Endothelial cell of umbilical vein (primary cell): Measurements from ENCODE around the gene RAB11FIP3. TPM values are rescaled to one million over a fixed set of nuclear protein-coding genes. Genes with fewer than 3 reads are reported as not detected.

Experiments used
- BruUV-seq: library from RNA; stranded (reverse); fragments of 400-500 nt; replicated peaks from 2 replicates; lab custom pipeline; 2021; lab: Mats Ljungman, UMichigan
- CTCF ChIA-PET: fragments of 300-600, 350-600 bp; sonication (Branson Sonifier 250); formaldehyde crosslinking; loops from one replicate; lab custom pipeline; 2021; ENCODE audit warnings: antibody characterized with exemption, inconsistent platforms; lab: Charles Lee
- POLR2A ChIA-PET: fragments of 300-600, 350-600 bp; sonication (Branson Sonifier 250); formaldehyde crosslinking; loops from one replicate; lab custom pipeline; 2021; ENCODE audit warnings: antibody characterized with exemption, inconsistent platforms; lab: Charles Lee
- DNase-seq: peaks from one replicate; pipeline ENCODE4 v3.0.0-alpha.2; 2011; ENCODE audit warnings: low read depth, low spot score
- FAIRE-seq: peaks from 2 replicates; lab custom pipeline; 2011; peaks lifted over from hg19 to GRCh38; lab: Jason Lieb, UNC
- H2AFZ ChIP-seq: 2 replicates; pipeline ENCODE4 v1.6.0; 2012; ENCODE audit warnings: low read depth, low read length, control low read depth, inconsistent platforms
- H3K27ac ChIP-seq: 2 replicates; pipeline ENCODE4 v1.5.1; 2011; ENCODE audit warnings: low read depth, mild to moderate bottlenecking, control low read depth, low read length, moderate library complexity; ENCODE audit not compliant: insufficient read depth
- H3K27me3 ChIP-seq, 2 experiments: 2 replicates each; pipeline versions ENCODE4 v1.6.0 to v1.6.1; 2011; ENCODE audit warnings: low read length in 2 of 2, mixed read lengths in 1 of 2; ENCODE audit not compliant: control insufficient read depth in 2 of 2, insufficient read depth in 2 of 2
- H3K36me3 ChIP-seq, 2 experiments: 2 replicates in 1 of 2; 3 replicates in 1 of 2; pipeline ENCODE4 v1.5.1; 2011; ENCODE audit warnings: low read length in 2 of 2, mild to moderate bottlenecking in 1 of 2, moderate library complexity in 1 of 2; ENCODE audit not compliant: control insufficient read depth in 2 of 2, insufficient read depth in 2 of 2; ENCODE audit errors: extremely low read depth in 1 of 2
- H3K4me1 ChIP-seq: 3 replicates; pipeline ENCODE4 v1.5.1; 2011; ENCODE audit warnings: mild to moderate bottlenecking, low read length; ENCODE audit not compliant: control insufficient read depth, insufficient read depth; ENCODE audit errors: extremely low read depth
- H3K4me2 ChIP-seq: 2 replicates; pipeline ENCODE4 v1.6.1; 2011; ENCODE audit warnings: low read length, control low read depth, mixed read lengths; ENCODE audit not compliant: insufficient read depth
- H3K4me3 ChIP-seq, 3 experiments: fragments of 200-600 bp in 1 of 3; sonication (generic), shearing (Covaris generic) in 1 of 3; replicated peaks in 1 of 3; 2 replicates each; pipeline ENCODE4 v1.5.1; 2011 to 2016; ENCODE audit warnings: control low read depth in 3 of 3, low read length in 3 of 3, mild to moderate bottlenecking in 2 of 3, inconsistent platforms in 1 of 3, low read depth in 1 of 3, moderate library complexity in 1 of 3; ENCODE audit not compliant: insufficient read depth in 1 of 3
- H3K79me2 ChIP-seq: 2 replicates; pipeline ENCODE4 v1.6.0; 2012; ENCODE audit warnings: low read length, inconsistent platforms; ENCODE audit not compliant: control insufficient read depth, insufficient read depth
- H3K9ac ChIP-seq: replicated peaks from 2 replicates; pipeline ENCODE3; 2011; ENCODE audit warnings: low read length, control low read depth; ENCODE audit not compliant: insufficient read depth; ENCODE audit errors: extremely low read depth
- H3K9me1 ChIP-seq: replicated peaks from 3 replicates; pipeline ENCODE4 v1.6.0; 2011; ENCODE audit warnings: mild to moderate bottlenecking, low read length; ENCODE audit not compliant: control insufficient read depth, insufficient read depth; ENCODE audit errors: extremely low read depth
- H3K9me3 ChIP-seq: replicated peaks from 2 replicates; pipeline ENCODE4 v1.5.1; 2012; ENCODE audit warnings: low read length, inconsistent platforms; ENCODE audit not compliant: control insufficient read depth, insufficient read depth
- H4K20me1 ChIP-seq: replicated peaks from 2 replicates; pipeline ENCODE3; 2011; ENCODE audit warnings: mild to moderate bottlenecking, low read length; ENCODE audit not compliant: control insufficient read depth, insufficient read depth; ENCODE audit errors: extremely low read depth
- CTCF ChIP-seq, 2 donors: IDR thresholded peaks; 1 replicate in 1 of 2; 2 replicates in 1 of 2; pipeline ENCODE4 v1.5.1; 2011; ENCODE audit warnings: low read length in 2 of 2, mild to moderate bottlenecking in 2 of 2, moderate library complexity in 2 of 2, control low read depth in 1 of 2, inconsistent platforms in 1 of 2, low read depth in 1 of 2; ENCODE audit not compliant: insufficient read depth in 1 of 2; ENCODE audit errors: extremely low read depth in 1 of 2
- EZH2 ChIP-seq: IDR thresholded peaks from 2 replicates; pipeline ENCODE4 v1.6.1; 2012; ENCODE audit warnings: borderline replicate concordance, low read depth, mild to moderate bottlenecking, moderate library complexity, low read length, inconsistent platforms; ENCODE audit not compliant: severe bottlenecking
- FOS ChIP-seq: IDR thresholded peaks from 2 replicates; pipeline ENCODE4 v1.6.1; 2011; ENCODE audit warnings: mild to moderate bottlenecking, low read length, moderate library complexity, borderline replicate concordance; ENCODE audit not compliant: insufficient read depth
- GATA2 ChIP-seq: IDR thresholded peaks from 2 replicates; pipeline ENCODE4 v1.7.0; 2011; ENCODE audit warnings: low read depth, mild to moderate bottlenecking, moderate library complexity, mixed read lengths, low read length; ENCODE audit not compliant: insufficient read length, insufficient read depth
- JUN ChIP-seq: IDR thresholded peaks from 2 replicates; pipeline ENCODE4 v1.6.1; 2011; ENCODE audit warnings: borderline replicate concordance, low read depth; ENCODE audit not compliant: insufficient read length, insufficient read depth
- MAX ChIP-seq: IDR thresholded peaks from 2 replicates; pipeline ENCODE4 v1.6.1; 2011; ENCODE audit not compliant: insufficient read depth, insufficient read length
- MYC ChIP-seq: IDR thresholded peaks from one replicate; pipeline ENCODE4 v1.6.1; 2011; ENCODE audit warnings: mild to moderate bottlenecking, low read depth, low read length
- POLR2A ChIP-seq: IDR thresholded peaks from 2 replicates; pipeline ENCODE4 v1.6.1; 2012; ENCODE audit warnings: low read depth, mild to moderate bottlenecking, control low read depth, low read length
- POLR2AphosphoS5 ChIP-seq: IDR thresholded peaks from 2 replicates; pipeline ENCODE4 v1.6.1; 2012; ENCODE audit warnings: low read depth, mild to moderate bottlenecking, control low read depth, low read length, moderate library complexity; ENCODE audit not compliant: insufficient read depth
- dilution Hi-C: fragments of 300-500 bp; cut with MboI; formaldehyde crosslinking; loops from one replicate; pipeline ENCODE4 v1.15.0; 2019; ENCODE audit warnings: low sequenced_read_pairs; ENCODE audit not compliant: extremely low pct_ligation_motif_present
- intact Hi-C: fragments of 100-400 bp; cut with micrococcal nuclease; formaldehyde crosslinking; loops from one replicate; pipeline ENCODE4 v1.10.0; 2022
- polyA plus RNA-seq, 4 experiments: library from polyadenylated mRNA; depleted of rRNA in 3 of 4; stranded (reverse) in 3 of 4; unstranded in 1 of 4; fragments of >200 nt; gene quantifications; 2 replicates each; pipeline versions ENCODE4 v1.2.1 to v1.2.3, GENCODE V29; 2011 to 2012; ENCODE audit warnings: missing spikeins in 1 of 4
- total RNA-seq: library from RNA; stranded (reverse); gene quantifications from 2 replicates; pipeline ENCODE4 v1.2.3, GENCODE V29; 2021

Gene RAB11FIP3
- total and polyA plus RNA-seq, 2 donors (not counting 3 experiments of a cell fraction or from before 2014, with no cell fraction given) = 20.5 to 75.9 TPM

GRCh38 chr16:540645-541340 lies 115.3 kb downstream of the RAB11FIP3 start:
- Histone ChIP-seq H3K9me1 (no peaks in the 10 kb centered on the region), H3K79me2 (peaks cover 81% of the 10 kb centered on the region), H2AFZ (no peak overlapping the region), H3K9ac (no peak overlapping the region), H3K27ac (no peak overlapping the region), H4K20me1 (no peaks in the 10 kb centered on the region), H3K4me1 (no peaks in the 10 kb centered on the region), H3K27me3 (no peaks in the 10 kb centered on the region), H3K4me2 (no peak overlapping the region), H3K4me3 (no peak overlapping the region), H3K36me3 (no peaks in the 10 kb centered on the region), H3K9me3 (no peaks in the 10 kb centered on the region)
- intact Hi-C loops = no loop called here
- BruUV-seq = no TSS peak
- ChIA-PET CTCF (no interaction called here), POLR2A (no interaction called here)
- no peak for FAIRE-seq
- TF ChIP-seq GATA2 = no peak
- dilution Hi-C loops = no loop called here
- no peak for DNase-seq

GRCh38 chr16:543301-544164 lies 118.1 kb downstream of the RAB11FIP3 start:
- ChIA-PET CTCF (interaction anchor here (1.1 to 2.1 kb wide), 3 partner anchors 11 to 25 kb away, joined by 3 to 5 read pairs (median 3); no protein-coding TSS in a partner anchor), POLR2A (no interaction called here)
- no peak overlapping the region for H3K4me2 ChIP-seq
- peaks cover 0 to 3% of the 10 kb centered on the region in 2 experiments for H3K36me3 ChIP-seq
- no peak overlapping the region for H2AFZ ChIP-seq
- intact Hi-C loops = no loop called here
- H3K27ac ChIP-seq = no peak overlapping the region
- BruUV-seq = no TSS peak
- H4K20me1 ChIP-seq = no peaks in the 10 kb centered on the region
- no peak overlapping the region for H3K9ac ChIP-seq
- H3K4me1 ChIP-seq = no peaks in the 10 kb centered on the region
- no peak overlapping the region for H3K4me3 ChIP-seq
- no peaks in the 10 kb centered on the region for H3K27me3 ChIP-seq
- TF ChIP-seq FOS = no peak
- TF ChIP-seq MAX = no peak
- TF ChIP-seq GATA2 = no peak
- TF ChIP-seq EZH2 = no peak
- TF ChIP-seq POLR2A = no peak
- no peak for TF ChIP-seq POLR2AphosphoS5
- TF ChIP-seq CTCF (IDR thresholded peaks at IDR 0.05; ENCODE audit: extremely low read depth in 1 of 2, insufficient read depth in 1 of 2, low read depth in 1 of 2, low read length in 2 of 2) = no peak
- no peak for TF ChIP-seq JUN
- TF ChIP-seq MYC = no peak
- H3K9me3 ChIP-seq = no peaks in the 10 kb centered on the region
- no peak for FAIRE-seq
- H3K79me2 ChIP-seq = peaks cover 62% of the 10 kb centered on the region
- dilution Hi-C loops = no loop called here
- no peaks in the 10 kb centered on the region for H3K9me1 ChIP-seq
- DNase-seq = no peak
